ENCODE data around the gene PRKCH. TPM values are rescaled to one million over a fixed set of nuclear protein-coding genes. Genes with fewer than 3 reads are reported as not detected.

PRKCH gene
- polyA plus RNA-seq, 3 donors = 3.6 to 6.2 (median 5.4) TPM

DNA sequence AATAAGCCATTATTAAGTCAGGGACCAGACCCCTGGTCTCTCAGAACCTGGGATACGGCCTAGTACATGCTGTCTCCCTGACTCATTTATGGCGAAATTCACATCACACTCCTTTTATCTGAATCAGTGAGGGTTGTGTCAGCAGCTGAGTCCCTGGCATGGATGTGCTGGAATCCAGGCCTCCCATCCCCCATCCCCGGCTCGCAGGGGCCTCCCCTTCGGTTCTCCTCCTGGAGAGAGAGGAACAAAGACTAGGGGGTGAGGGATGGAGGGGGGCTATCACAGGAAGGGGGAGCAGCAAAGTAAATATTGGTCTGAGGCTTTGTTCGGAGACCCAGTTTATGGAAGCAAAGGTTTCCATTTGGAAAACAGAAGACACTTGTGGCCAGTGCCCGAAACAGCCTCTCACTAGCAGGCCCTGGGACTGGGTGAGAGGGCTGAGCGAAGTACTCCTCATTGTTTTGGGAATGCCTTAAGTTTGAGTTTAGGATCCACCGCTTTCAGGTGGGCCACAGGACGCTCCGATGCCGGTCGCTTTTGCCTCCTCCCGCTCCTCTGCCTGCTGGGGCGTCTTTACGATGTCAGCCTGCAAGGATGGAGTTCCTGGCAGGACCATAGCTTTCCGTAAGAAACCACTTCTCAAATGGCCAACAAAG, 145.0 kb downstream of the PRKCH start:
- Histone ChIP-seq H3K4me2 (replicated peaks; ENCODE audit: extremely low read depth, low read length, poor library complexity, severe bottlenecking) (no peak overlapping the region), H2AFZ (ENCODE audit: insufficient read depth, low read depth, low read length, poor library complexity, severe bottlenecking) (no peak overlapping the region), H3K27me3 (ENCODE audit: control insufficient read depth in 2 of 2, insufficient read depth in 2 of 2, low read length in 2 of 2) (no peaks in the 10 kb centered on the region), H3K9me3 (replicated peaks in 1 of 2; ENCODE audit: control insufficient read depth in 1 of 2, insufficient read depth in 1 of 2, low read length in 2 of 2) (no peaks in the 10 kb centered on the region), H3K9ac (ENCODE audit: insufficient read depth, low read length, poor library complexity, severe bottlenecking) (no peak overlapping the region), H3K36me3 (replicated peaks in 1 of 2; ENCODE audit: control insufficient read depth in 1 of 2, insufficient read depth in 2 of 2, low read length in 2 of 2) (peaks cover 0 to 8% of the 10 kb centered on the region in 2 donors), H3K79me2 (ENCODE audit: insufficient read depth, low read length) (no peaks in the 10 kb centered on the region), H3K4me3 (replicated peaks in 1 of 3; ENCODE audit: low read depth in 2 of 3, low read length in 3 of 3) (no peak overlapping the region), H4K20me1 (ENCODE audit: insufficient read depth, low read length) (no peaks in the 10 kb centered on the region), H3K27ac (ENCODE audit: low read depth in 1 of 2, low read length in 2 of 2) (no peak overlapping the region), H3K4me1 (ENCODE audit: control insufficient read depth in 1 of 2, insufficient read depth in 2 of 2, low read length in 2 of 2) (peaks cover 25 to 26% of the 10 kb centered on the region in 2 donors)
- DNase-seq = peak in 2 of 3 donors; percentile 25 to 57
- H3K4me3 Mint-ChIP-seq = no peak overlapping the region
- peaks cover 37% of the 10 kb centered on the region for H3K4me1 Mint-ChIP-seq
- TF ChIP-seq, protein P1, sequence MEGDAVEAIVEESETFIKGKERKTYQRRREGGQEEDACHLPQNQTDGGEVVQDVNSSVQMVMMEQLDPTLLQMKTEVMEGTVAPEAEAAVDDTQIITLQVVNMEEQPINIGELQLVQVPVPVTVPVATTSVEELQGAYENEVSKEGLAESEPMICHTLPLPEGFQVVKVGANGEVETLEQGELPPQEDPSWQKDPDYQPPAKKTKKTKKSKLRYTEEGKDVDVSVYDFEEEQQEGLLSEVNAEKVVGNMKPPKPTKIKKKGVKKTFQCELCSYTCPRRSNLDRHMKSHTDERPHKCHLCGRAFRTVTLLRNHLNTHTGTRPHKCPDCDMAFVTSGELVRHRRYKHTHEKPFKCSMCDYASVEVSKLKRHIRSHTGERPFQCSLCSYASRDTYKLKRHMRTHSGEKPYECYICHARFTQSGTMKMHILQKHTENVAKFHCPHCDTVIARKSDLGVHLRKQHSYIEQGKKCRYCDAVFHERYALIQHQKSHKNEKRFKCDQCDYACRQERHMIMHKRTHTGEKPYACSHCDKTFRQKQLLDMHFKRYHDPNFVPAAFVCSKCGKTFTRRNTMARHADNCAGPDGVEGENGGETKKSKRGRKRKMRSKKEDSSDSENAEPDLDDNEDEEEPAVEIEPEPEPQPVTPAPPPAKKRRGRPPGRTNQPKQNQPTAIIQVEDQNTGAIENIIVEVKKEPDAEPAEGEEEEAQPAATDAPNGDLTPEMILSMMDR (IDR thresholded peaks at IDR 0.05) = no peak
- WGBS (ENCODE audit: insufficient coverage) = 95% methylated on average over 9 of the region's 17 CpGs
- H3K9me3 Mint-ChIP-seq = peaks cover 0 to 3% (median 1%) of the 10 kb centered on the region in 7 donors
- H3K36me3 Mint-ChIP-seq = peaks cover 30 to 45% of the 10 kb centered on the region in 2 donors
- peaks cover 0 to 2% (median 2%) of the 10 kb centered on the region in 3 donors for H3K27me3 Mint-ChIP-seq (ENCODE audit: low read depth in 3 of 3)
- intact Hi-C loops (cut with micrococcal nuclease) = no loop called here
- H3K27ac Mint-ChIP-seq = peak overlapping the region in 2 of 7 donors; percentile 33 to 60

GRCh38 chr14:61466905-61467280, 145.5 kb downstream of the PRKCH start:
- Mint-ChIP-seq H3K4me1 (peaks cover 40% of the 10 kb centered on the region), H3K27me3 (ENCODE audit: low read depth in 3 of 3) (peaks cover 0 to 2% (median 2%) of the 10 kb centered on the region in 3 donors), H3K9me3 (peaks cover 0 to 3% (median 1%) of the 10 kb centered on the region in 7 donors), H3K27ac (peak overlapping the region in 5 of 7 donors; percentile 14 to 72 (median 60)), H3K36me3 (peaks cover 29 to 44% of the 10 kb centered on the region in 2 donors), H3K4me3 (peak overlapping the region in 1 of 2 donors; percentile 52)
- no peaks in the 10 kb centered on the region for H3K27me3 ChIP-seq (ENCODE audit: control insufficient read depth in 2 of 2, insufficient read depth in 2 of 2, low read length in 2 of 2)
- H4K20me1 ChIP-seq (ENCODE audit: insufficient read depth, low read length) = no peaks in the 10 kb centered on the region
- H3K27ac ChIP-seq (ENCODE audit: low read depth in 1 of 2, low read length in 2 of 2) = peak overlapping the region; percentile 13 to 50
- intact Hi-C loops (cut with micrococcal nuclease) = no loop called here
- no peaks in the 10 kb centered on the region for H3K79me2 ChIP-seq (ENCODE audit: insufficient read depth, low read length)
- peak overlapping the region in 1 of 3 experiments; percentile 21 for H3K4me3 ChIP-seq (replicated peaks in 1 of 3; ENCODE audit: low read depth in 2 of 3, low read length in 3 of 3)
- no peak for DNase-seq
- H3K36me3 ChIP-seq (replicated peaks in 1 of 2; ENCODE audit: control insufficient read depth in 1 of 2, insufficient read depth in 2 of 2, low read length in 2 of 2) = peaks cover 0 to 8% of the 10 kb centered on the region in 2 donors
- WGBS (ENCODE audit: insufficient coverage) = no CpG with 5 or more reads among the region's 3 CpGs
- no peak overlapping the region for H3K4me2 ChIP-seq (replicated peaks; ENCODE audit: extremely low read depth, low read length, poor library complexity, severe bottlenecking)
- no peaks in the 10 kb centered on the region for H3K9me3 ChIP-seq (replicated peaks in 1 of 2; ENCODE audit: control insufficient read depth in 1 of 2, insufficient read depth in 1 of 2, low read length in 2 of 2)
- peak overlapping the region; percentile 24 for H3K9ac ChIP-seq (ENCODE audit: insufficient read depth, low read length, poor library complexity, severe bottlenecking)
- TF ChIP-seq, protein P1 (IDR thresholded peaks at IDR 0.05) = no peak
- peaks cover 30 to 31% of the 10 kb centered on the region in 2 donors for H3K4me1 ChIP-seq (ENCODE audit: control insufficient read depth in 1 of 2, insufficient read depth in 2 of 2, low read length in 2 of 2)
- no peak overlapping the region for H2AFZ ChIP-seq (ENCODE audit: insufficient read depth, low read depth, low read length, poor library complexity, severe bottlenecking)

All from CD14-positive monocyte (primary cell).